ENCODE data around the gene LGR6. TPM values are rescaled to one million over a fixed set of nuclear protein-coding genes. Genes with fewer than 3 reads are reported as not detected.

LGR6 gene
- total RNA-seq, 2 experiments from 2014 or later: 0.06 to 0.22 TPM

DNA sequence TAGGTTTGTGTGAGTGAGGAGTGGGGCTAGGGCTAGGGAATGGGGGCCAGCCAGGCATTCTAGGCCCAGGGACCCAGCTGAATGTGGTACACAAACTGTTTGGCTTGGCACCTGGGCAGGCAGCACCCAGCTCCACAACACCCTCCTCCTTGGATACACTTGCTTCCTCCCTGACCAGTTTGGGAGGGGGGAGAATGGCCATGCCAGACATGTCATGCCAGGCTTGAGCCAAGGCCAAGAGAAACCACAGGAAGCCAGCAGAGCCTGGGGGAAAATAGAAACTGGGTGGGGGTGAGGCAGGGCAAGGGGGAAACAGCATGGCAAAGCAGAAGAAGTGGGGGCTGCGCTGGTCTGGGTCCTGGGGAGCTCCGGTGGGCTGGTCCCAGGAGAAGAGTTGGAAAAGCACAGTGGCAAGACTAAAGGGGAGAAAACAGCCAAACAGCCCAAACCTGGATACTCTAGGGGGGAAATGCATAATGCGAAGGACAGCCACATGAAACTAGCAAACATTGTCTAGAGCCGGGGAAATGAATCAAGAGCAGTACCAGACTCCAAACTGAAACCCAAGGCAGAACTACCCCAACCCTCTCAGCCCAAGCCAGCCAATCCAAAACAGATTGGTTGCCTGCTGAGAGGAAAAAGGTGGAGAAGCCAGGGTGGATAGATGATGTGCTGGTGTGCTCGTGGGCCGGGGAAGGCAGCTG lies 47.9 kb downstream of the LGR6 start:
- Mint-ChIP-seq H3K27me3 (peaks cover 12% of the 10 kb centered on the region), H3K27ac (no peak overlapping the region), H3K4me1 (peaks cover 3% of the 10 kb centered on the region), H3K9me3 (no peaks in the 10 kb centered on the region), H3K4me3 (no peak overlapping the region), H3K36me3 (no peaks in the 10 kb centered on the region)
- DNase-seq: no peak

DNA sequence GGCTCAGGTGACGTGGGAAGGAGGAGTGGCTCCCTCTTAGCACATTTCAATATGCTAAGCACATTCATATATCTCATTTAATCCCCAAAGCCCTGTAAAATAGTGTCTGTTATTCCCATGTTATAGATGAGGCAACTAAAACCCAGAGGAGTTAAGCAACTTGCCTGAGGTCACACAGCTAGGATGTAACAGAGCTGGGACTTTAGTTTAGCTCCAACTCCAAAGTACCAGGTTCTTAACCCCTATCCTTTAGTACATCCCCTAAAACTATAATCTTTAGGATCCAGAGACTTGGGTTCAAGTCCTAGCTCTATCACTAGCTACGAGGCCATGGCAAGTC lies 48.5 kb downstream of the LGR6 start:
- Mint-ChIP-seq H3K4me1 (peaks cover 1% of the 10 kb centered on the region), H3K4me3 (no peak overlapping the region), H3K27ac (no peak overlapping the region), H3K9me3 (no peaks in the 10 kb centered on the region), H3K36me3 (no peaks in the 10 kb centered on the region), H3K27me3 (peaks cover 9% of the 10 kb centered on the region)
- no peak for DNase-seq

- no peaks in the 10 kb centered on the region for H3K36me3 Mint-ChIP-seq
- H3K9me3 Mint-ChIP-seq: no peaks in the 10 kb centered on the region
- no peak overlapping the region for H3K4me3 Mint-ChIP-seq
- no peaks in the 10 kb centered on the region for H3K4me1 Mint-ChIP-seq
- H3K27ac Mint-ChIP-seq: no peak overlapping the region
- DNase-seq: no peak
- peaks cover under 1% of the 10 kb centered on the region for H3K27me3 Mint-ChIP-seq
Measured at GRCh38 chr1:202243006-202243405, 49.4 kb downstream of the LGR6 start.

DNA sequence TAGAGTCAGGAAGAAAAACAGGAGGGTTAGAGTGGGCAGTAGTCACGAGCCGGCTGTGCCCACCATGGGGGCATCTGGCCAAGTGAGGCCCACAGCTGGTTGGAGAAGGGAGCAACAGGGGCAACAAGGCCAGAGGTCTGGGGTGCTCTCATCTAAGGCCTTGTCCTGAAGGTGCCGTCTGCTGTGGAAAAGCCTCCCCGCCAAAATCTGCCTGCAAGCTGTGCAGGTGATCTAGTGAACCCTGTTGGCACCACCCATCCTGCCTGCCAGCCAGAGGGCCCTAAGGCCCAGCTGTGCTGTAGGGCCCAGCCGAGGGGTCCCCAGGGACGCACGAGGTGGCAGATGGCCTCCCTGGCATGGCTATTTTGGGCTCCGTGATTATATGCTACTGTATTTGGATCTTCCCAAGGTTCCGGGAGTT lies 51.3 kb downstream of the LGR6 start:
- Mint-ChIP-seq H3K27ac (no peak overlapping the region), H3K4me1 (no peaks in the 10 kb centered on the region), H3K27me3 (no peaks in the 10 kb centered on the region), H3K36me3 (no peaks in the 10 kb centered on the region), H3K9me3 (no peaks in the 10 kb centered on the region), H3K4me3 (no peak overlapping the region)
- DNase-seq: no peak

GRCh38 chr1:202245391-202245790 lies 51.8 kb downstream of the LGR6 start:
- no peak overlapping the region for H3K27ac Mint-ChIP-seq
- H3K9me3 Mint-ChIP-seq: no peaks in the 10 kb centered on the region
- H3K27me3 Mint-ChIP-seq: no peaks in the 10 kb centered on the region
- DNase-seq: no peak
- no peaks in the 10 kb centered on the region for H3K36me3 Mint-ChIP-seq
- no peak overlapping the region for H3K4me3 Mint-ChIP-seq
- no peaks in the 10 kb centered on the region for H3K4me1 Mint-ChIP-seq

- Mint-ChIP-seq H3K4me3 (no peak overlapping the region), H3K9me3 (no peaks in the 10 kb centered on the region), H3K27me3 (peaks cover 6% of the 10 kb centered on the region), H3K27ac (no peak overlapping the region), H3K36me3 (no peaks in the 10 kb centered on the region), H3K4me1 (peaks cover 1% of the 10 kb centered on the region)
- DNase-seq: no peak
Measured at GRCh38 chr1:202247104-202247503, 53.5 kb downstream of the LGR6 start.

DNA sequence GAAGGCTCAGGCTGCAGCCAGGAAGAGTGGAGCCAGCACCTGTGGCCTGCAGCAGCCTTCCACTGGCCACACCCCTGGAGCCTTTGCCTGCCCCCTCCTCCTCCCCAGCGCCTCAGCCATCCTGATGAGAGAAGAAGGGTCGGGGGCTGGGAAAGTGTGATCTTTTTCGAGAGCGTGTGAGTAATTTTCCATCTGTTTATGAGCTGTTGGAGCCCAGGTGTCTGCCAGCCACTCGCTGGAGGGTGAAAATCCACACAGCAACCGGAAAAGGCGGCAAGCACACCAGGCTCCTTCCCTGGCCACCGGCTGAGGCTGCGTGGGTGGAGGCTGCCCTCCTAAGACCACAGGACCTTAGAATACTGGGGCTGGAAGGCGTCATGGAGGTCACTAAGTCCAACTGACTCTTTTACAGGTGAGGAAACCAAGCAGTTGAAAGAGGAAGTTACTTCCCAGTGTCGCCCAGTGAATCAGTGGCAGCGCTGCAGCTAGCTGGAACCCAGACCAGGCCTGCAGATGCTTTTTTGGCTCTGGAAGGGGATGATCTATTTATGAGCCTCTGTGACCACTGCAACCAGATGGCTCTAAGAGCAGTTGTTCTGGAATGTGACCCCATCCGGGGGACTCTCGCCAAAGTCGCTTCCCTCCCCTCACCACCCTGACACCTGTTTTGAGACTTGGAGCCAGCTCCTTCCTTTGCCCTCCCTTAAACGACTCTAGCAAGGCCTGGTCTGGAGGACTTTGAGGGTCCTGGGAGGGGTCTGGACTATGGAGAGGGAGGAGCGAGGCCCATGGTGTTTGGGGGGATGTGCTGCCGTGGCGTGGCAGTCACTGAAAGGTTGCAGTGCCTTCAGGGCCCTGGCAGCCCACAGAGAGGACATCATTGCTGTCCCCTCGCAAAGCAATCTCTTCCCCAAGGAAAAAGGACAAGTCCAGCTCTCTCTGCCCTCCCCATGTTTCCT lies 54.5 kb downstream of the LGR6 start:
- H3K27me3 Mint-ChIP-seq: peaks cover 9% of the 10 kb centered on the region
- H3K27ac Mint-ChIP-seq: no peak overlapping the region
- H3K4me1 Mint-ChIP-seq: peaks cover 3% of the 10 kb centered on the region
- no peak overlapping the region for H3K4me3 Mint-ChIP-seq
- H3K9me3 Mint-ChIP-seq: no peaks in the 10 kb centered on the region
- no peaks in the 10 kb centered on the region for H3K36me3 Mint-ChIP-seq
- DNase-seq: no peak

DNA sequence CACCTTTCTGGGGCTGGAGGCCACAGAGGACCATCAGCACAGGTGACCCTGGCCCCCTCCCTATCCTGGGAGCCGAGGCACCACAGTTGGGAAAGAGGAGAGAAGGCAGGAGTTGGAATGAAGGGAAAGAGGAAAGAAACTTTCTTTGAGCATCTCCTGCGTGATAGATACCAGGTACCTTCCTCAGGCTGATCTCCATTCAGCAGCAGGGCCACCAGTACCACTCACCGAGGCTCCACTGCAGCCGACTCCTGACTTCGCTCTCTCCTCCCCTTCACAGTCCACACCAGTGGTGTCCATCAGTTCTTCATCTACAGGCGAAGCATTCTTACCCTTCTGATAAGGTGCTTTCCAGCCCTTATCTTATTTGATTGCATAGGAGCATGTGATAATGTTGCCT lies 55.3 kb downstream of the LGR6 start:
- no peak for DNase-seq
- peaks cover 3% of the 10 kb centered on the region for H3K4me1 Mint-ChIP-seq
- no peaks in the 10 kb centered on the region for H3K36me3 Mint-ChIP-seq
- no peak overlapping the region for H3K4me3 Mint-ChIP-seq
- H3K27ac Mint-ChIP-seq: no peak overlapping the region
- no peaks in the 10 kb centered on the region for H3K9me3 Mint-ChIP-seq
- H3K27me3 Mint-ChIP-seq: peaks cover 9% of the 10 kb centered on the region

DNA sequence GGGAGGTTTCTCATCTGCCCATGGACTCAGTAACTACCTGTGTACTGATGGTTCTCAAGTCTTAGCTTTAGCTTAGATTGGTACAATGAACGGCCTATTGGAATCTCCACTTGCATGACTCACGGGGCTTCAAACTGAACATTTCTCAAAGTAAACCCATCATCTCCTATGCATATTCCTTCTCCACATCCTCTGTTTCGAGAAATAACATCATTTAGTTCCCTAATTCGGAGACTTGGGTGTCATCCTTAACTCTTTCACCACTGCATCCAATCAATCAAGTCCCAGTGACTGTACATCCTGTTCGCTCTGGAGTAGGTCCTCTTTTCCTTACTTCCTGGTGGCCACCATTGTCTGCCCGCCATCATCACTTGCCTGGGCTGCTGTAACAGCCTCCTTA lies 55.8 kb downstream of the LGR6 start:
- H3K4me3 Mint-ChIP-seq: no peak overlapping the region
- peaks cover 9% of the 10 kb centered on the region for H3K27me3 Mint-ChIP-seq
- no peaks in the 10 kb centered on the region for H3K36me3 Mint-ChIP-seq
- H3K9me3 Mint-ChIP-seq: no peaks in the 10 kb centered on the region
- no peak overlapping the region for H3K27ac Mint-ChIP-seq
- H3K4me1 Mint-ChIP-seq: peaks cover 3% of the 10 kb centered on the region
- no peak for DNase-seq

DNA sequence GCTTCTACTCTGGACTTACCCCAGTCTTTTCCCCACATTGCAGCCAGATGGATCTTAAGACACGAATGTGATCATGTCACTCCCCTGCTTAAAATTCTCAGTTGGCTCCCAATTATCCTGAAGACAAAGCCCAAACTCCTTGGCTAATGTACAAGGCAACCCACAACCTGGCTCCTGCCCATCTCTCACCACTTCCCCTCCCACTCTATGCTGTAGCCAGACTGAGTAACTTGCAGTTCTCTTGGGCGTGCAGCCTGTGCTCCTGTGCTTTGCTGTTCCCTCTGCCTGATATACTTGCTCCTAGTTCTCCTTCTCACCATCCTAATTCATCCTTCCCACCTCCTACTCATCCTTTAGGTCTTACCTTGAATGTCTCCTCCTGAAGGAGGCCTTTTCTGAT lies 56.2 kb downstream of the LGR6 start:
- no peaks in the 10 kb centered on the region for H3K9me3 Mint-ChIP-seq
- peaks cover 9% of the 10 kb centered on the region for H3K27me3 Mint-ChIP-seq
- H3K36me3 Mint-ChIP-seq: no peaks in the 10 kb centered on the region
- H3K27ac Mint-ChIP-seq: no peak overlapping the region
- H3K4me1 Mint-ChIP-seq: peaks cover 3% of the 10 kb centered on the region
- no peak overlapping the region for H3K4me3 Mint-ChIP-seq
- DNase-seq: no peak

DNA sequence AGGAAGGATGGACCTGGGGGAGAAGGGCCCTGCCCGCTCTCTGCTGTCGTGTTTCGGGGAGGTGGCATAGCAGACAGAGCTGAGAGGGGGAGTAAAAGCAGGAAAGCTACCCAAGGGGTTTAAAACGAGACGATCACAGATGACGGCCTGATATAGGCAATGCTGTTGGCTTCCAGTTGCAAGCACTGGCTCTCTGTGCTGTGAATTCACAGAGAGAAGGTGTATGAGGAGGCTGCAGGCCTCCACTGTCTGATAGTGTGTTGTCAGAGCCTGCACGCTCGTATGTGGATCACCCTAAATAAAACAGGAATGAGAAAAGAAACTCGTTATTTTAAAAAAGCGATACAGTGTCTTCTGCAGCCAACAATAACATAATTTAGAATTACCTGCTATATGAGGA lies 57.4 kb downstream of the LGR6 start:
- no peak overlapping the region for H3K4me3 Mint-ChIP-seq
- DNase-seq: no peak
- H3K9me3 Mint-ChIP-seq: no peaks in the 10 kb centered on the region
- H3K27ac Mint-ChIP-seq: no peak overlapping the region
- peaks cover 9% of the 10 kb centered on the region for H3K27me3 Mint-ChIP-seq
- peaks cover 3% of the 10 kb centered on the region for H3K4me1 Mint-ChIP-seq
- H3K36me3 Mint-ChIP-seq: no peaks in the 10 kb centered on the region

GRCh38 chr1:202251424-202252256 lies 58.0 kb downstream of the LGR6 start:
- H3K4me3 Mint-ChIP-seq: no peak overlapping the region

GRCh38 chr1:202252271-202252670 lies 58.7 kb downstream of the LGR6 start:
- DNase-seq: no peak
- peaks cover 9% of the 10 kb centered on the region for H3K27me3 Mint-ChIP-seq
- H3K4me1 Mint-ChIP-seq: peaks cover 7% of the 10 kb centered on the region
- no peak overlapping the region for H3K27ac Mint-ChIP-seq
- H3K36me3 Mint-ChIP-seq: no peaks in the 10 kb centered on the region
- no peak overlapping the region for H3K4me3 Mint-ChIP-seq
- H3K9me3 Mint-ChIP-seq: no peaks in the 10 kb centered on the region

More at GRCh38 chr1:202251424-202252256, 58.0 kb downstream of the LGR6 start:
- Mint-ChIP-seq H3K4me1 (peaks cover 3% of the 10 kb centered on the region), H3K27me3 (peaks cover 9% of the 10 kb centered on the region), H3K9me3 (no peaks in the 10 kb centered on the region), H3K36me3 (no peaks in the 10 kb centered on the region), H3K27ac (no peak overlapping the region)
- no peak for DNase-seq

GRCh38 chr1:202254454-202255252 lies 61.1 kb downstream of the LGR6 start:
- Mint-ChIP-seq H3K36me3 (no peaks in the 10 kb centered on the region), H3K4me3 (no peak overlapping the region), H3K9me3 (no peaks in the 10 kb centered on the region), H3K4me1 (peaks cover 7% of the 10 kb centered on the region), H3K27ac (no peak overlapping the region), H3K27me3 (peaks cover 16% of the 10 kb centered on the region)
- DNase-seq: no peak

Data from activated naive CD8-positive, alpha-beta T cell treated with anti-CD3 and anti-CD28 coated beads for 36 hours (primary cell).